Stimulated activated CD4-positive, alpha-beta T cell treated with anti-CD3 and anti-CD28 coated beads, Interleukin-12 subunit alpha, Interleukin-12 subunit beta, amount 100 ng/mL, for 24 hours (primary cell): Measurements from ENCODE around the gene MRGPRF.
"Not testable (repeated sequence)": the region's sequence is repeated elsewhere in the genome, so short reads cannot be mapped to it uniquely, and the experiment has no call there.

Source experiments
- DNase-seq, 2 experiments: peaks; one replicate each; pipeline ENCODE4 v3.0.0-alpha.2; 2020; ENCODE audit warnings: low read depth in 2 of 2

MRGPRF gene

DNA sequence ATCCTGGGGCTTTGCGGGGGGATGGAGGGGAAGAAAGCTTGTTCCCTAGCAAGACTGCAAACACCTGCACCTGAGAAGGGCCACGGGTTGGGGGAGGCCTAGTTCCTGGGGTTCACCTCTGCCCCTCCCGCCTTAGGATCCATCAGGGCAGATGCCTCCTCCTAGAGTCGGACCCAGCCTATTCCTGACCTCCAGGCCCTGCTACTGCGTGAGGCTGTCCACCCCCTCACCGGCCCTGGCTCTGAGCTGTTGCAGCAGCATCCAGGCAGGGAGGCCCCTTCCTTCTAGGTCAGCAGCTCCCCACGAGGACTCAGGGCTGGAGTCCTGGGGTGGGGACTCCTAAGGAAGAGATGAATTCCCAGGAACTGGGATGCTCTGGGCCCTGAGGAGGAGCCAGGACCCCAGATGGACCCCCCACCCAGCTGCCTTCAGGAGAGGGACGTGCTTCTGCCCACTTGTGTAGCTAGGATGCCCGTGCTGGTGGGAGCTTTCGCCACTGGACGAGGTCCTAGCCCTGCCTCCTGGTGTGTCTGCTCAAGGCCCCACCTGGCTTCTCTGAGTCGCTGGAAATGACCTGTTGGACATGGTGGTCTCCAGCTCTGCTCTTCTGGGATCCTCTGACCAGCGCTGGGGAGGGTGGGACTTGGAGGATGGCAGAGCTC is 10.3 kb downstream of the MRGPRF start:
- DNase-seq = no peak

DNA sequence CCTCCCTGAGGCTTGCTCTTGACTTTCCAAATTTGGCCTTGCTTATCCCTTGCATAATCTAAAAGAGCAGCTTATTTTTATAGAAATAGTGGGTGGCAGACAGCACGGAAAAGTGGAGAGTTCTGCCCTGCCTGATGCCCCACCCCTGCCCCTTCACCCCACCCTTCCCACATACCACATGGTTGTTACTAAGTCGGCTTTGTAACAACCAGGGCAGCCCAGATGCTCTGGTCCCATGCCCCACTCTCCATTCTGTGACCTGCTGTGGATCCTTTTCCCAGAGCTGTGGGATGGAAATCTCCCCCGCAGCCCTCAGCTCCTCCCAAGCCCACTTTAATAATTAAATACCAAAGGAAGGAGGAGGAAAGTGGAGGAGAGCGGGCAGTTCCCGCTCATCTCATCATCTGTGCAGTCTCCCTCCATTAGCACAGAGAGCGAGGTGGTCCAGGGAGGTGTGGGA is 10.9 kb downstream of the MRGPRF start:
- DNase-seq = no peak

DNA sequence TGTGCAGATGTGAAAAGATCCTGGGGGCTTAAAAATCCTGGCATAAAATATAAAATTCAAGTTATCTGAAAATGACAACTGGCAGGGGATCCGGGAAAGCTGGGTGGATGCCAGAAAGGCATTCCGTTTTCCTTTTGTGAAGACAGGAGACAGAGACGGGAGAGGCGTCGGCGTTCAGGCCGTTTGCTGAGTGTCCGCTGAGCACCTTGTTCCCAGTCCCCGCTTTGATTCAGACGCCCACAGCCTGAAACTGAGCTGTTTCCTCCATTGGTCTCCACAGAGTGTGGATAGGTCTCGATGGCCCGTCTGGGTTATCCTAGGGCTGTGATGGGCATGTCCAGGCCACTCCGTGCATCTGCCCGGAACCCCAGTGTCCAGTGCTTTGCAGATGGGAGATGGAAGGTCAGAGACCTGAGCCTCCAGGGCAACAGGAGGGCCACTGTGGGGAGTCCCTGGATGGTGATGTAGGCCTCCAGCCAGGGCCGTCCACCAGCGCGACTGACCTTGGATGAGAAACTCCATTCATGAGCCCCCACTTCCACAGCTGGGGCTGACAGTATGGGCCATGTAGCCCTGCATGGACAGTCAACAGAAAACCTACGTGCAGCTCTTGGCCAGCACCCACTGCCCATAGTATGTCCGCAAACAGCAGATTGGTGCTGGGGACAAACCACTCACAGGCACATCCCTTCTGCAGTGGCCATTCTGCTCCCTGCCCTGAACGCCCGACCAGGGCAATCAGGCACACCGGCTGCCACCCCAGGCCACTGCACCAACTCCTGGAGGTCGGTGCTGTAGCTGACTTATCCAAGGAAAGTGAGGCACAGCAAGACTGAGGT is 11.6 kb downstream of the MRGPRF start:
- no peak for DNase-seq

DNA sequence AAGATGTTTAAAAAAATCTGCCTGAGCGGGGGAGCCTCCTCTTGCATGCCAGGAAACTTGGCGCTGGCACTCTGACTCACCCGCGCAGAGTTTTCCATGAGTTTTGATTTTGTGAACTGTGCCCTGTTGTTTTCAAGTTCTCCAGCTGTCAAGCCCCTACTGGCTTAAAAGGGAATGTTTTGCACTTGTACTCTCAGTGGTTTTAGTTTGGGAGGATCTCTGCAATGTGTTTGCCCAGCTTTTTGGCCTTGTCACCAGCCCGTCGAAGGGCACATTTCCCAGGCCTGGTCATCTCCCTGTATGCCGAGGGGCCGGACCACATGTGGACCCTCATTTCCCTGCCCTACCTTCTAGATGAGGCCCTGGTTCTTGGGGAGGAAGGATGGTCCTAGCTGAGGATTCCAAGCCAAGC is 12.2 kb downstream of the MRGPRF start:
- no peak for DNase-seq

DNA sequence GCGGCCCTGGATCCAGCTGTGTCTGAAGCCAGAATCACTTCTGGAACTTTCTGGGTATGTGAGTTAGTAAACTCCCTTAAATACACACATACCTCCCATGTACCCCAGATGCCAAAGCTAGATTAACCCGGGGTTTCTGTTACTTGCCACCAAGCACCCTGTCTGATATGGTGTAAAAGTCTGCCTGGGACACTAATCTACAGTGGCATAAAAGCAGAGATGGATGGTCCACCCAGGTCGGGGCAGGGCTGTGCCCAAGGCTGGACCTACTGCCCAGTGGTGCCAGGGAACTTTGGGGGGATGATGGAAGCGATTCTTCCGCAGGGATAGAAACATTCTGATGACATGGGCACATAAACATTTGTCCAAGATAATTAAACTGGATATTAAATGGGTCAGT is 12.7 kb downstream of the MRGPRF start:
- no peak for DNase-seq

DNA sequence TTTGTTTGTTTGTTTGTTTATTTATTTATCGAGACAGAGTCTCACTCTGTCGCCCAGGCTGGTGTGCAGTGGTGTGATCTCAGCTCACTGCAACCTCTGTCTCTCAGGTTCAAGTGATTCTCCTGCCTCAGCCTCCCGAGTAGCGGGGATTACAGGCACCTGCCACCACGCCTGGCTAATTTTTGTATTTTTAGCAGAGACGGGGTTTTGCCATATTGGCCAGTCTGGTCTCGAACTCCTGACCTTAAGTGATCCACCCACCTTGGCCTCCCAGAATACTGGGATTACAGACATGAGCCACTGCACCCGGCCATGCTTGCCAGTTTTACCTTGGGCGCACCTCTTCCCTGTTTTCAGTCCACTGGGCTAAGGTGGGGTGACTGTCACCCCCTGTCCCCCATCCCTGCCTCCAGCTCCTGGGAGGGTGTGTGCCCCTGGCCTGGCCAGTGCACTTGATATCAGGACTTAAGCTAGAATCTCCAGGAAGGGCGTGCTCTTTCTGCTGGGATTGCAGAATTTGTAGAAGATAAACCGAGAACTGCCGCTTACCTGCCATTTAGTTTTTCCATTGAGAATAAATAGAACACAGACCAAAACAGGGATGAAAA is 13.2 kb downstream of the MRGPRF start:
- not testable (repeated sequence) for DNase-seq

DNA sequence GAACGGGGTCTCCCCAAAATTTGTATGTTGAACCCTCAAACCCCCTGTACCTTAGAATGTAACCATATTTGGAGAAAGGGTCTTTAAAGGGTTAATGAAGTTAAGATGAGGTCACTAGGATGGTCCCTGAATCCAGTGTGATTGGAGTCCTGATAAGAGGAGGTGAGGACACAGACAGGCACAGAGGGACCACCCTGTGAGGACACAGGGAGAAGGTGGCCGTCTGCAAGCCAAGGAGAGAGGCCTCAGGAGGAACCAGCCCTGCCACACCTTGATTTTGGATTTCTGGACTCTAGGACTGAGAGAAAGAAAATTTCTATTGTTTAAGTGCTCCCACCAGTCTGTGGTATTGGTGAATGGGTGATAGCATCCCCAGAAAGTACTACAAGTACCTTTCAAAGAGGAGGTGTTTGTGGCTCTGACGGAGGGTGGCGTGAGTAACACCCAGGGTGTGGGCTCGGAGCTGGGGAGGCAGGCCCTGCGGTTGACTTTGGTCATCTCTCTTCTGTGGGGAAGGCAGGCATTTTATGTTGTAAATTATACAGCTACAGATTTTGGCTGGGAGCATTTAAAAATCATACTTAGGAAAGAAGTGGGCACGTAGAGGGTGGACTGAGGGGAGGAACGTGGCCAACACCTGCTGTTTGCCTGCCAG is 13.8 kb downstream of the MRGPRF start:
- no peak for DNase-seq

DNA sequence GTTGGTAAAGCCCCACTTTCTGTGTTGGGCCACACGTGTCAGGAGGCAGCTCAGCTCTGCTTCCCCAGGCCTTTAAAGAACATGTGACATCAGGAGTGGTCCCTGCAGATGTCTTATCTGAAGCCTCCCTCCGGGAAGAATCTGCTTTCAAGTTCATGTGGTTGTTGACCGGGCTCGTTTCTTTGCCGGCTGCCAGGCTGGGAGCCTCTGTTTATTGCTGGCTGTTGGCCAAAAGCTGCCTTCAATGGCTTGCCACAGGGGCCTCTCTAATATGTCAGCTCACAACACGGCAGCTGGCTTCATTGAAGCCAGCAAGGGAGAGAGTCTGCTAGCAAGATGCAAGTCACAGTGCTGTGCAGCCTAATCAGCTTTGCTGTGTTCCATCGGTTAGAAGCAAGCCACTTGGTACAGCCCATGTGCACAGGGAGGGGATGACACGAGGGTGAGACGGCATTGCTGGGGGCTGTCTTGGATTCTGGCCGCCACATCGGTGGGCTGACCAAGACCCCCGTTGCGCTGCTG is 14.6 kb downstream of the MRGPRF start:
- DNase-seq = no peak

DNA sequence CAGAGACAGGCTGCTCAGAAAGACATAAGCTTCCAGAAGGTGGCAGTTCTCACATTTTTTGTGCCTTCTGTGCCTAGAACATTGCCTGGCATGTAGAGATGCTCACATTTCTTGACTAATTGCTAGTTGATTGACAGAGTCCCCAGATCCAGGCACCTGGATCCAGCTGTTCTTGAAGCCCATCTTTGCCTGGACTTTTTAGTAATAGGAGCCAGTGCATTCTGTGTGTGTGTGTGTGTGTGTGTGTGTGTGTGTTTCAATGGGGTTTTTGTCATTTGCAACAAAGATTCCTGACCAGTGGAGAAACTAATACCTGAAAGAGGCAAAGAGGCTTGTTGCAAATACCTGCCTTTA is 15.1 kb downstream of the MRGPRF start:
- no peak for DNase-seq

DNA sequence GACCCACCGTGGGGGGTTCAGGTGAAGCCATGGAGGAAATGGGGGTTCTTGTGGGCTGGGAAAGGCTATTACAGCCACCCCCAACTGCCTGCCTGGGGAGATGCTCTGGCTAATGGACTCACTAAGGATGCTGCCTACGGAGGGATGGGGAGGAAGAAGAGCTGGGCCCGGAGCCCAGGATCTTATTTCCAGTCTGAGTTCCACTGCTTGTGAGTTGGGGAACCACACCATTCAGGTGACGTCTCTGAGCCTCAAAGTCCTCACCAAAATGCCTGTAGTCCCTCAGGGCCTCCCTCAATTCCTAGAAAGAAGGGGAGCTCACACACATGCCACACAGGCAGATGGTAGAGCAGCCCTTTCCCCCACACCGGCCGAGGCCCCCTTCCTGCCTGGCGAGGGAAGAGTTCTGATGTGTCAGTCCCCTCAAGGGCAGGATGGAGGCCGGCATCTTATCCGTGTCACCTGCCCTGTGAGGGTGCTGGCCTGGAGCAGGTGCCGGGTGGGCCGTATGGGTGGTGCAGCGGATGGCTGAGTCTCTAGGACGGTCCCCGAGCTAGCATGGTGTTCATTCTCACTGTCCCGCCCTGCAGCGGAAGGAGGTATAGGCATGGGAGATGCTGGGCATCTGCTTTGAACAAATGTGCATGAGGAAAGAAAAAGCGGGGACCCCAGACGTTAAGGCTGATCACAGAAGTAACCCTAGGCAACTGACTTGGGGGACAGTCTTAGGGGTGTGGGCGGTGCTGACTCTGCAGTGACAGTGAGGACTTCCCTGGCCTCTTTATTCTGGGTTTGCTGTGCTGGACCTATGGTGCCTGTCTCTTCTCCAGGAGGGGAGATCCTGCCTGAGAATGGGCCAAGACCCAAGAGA is 15.7 kb downstream of the MRGPRF start:
- DNase-seq = no peak

DNA sequence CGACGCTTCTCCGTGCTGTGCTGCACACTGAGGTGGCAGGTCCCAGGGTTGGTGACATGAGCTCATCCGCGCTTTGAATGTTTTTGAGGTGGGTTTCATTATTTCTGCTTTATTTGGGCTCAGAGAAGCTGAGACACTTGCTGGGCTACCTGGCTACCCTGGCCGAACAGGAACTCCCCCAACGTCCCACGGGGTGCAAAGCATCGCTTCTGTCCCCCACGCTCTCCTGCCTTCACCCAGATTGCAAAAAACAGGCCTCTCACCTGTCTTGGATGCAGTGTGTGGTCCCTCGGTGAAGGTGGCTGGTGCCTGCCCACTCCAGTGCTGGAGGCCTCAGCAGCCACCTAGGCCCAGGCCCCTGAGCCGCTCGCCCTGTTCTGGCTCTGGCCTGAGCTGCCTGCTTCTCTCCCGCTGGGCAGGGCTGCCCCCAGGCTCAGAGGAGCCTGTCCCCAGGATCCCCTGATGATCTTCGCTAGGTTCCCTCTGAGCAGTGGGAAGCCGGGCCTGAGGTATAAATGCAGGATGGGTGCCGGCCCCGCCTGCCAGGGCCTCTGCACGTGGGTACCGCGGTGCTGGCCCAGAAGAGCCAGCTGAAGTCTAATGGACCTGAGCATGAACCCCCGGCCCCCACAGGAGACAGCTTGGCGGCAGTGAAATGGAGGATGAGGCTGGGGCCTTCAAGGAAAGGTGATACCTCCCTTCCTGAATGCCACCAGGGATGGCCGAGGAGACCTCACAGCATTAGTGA is 16.5 kb downstream of the MRGPRF start:
- no peak for DNase-seq

DNA sequence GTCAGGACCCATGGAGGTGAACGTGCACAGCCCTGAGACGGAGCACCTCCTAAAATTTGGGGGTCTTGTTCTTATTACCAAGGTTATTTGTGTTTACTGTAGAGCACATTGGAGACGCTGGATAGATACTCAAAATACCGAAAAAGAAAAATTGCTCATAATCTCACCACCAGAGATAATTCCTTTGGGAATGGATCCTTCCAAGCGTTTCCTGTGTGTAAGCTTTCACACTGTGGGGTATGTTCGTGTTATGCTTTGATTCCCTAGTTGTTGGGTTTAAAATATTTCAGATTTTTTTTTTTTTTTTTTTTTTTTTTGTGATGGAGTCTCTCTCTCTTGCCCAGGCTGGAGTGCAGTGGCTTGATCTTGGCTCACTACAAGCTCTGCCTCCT is 18.2 kb downstream of the MRGPRF start:
- no peak for DNase-seq

DNA sequence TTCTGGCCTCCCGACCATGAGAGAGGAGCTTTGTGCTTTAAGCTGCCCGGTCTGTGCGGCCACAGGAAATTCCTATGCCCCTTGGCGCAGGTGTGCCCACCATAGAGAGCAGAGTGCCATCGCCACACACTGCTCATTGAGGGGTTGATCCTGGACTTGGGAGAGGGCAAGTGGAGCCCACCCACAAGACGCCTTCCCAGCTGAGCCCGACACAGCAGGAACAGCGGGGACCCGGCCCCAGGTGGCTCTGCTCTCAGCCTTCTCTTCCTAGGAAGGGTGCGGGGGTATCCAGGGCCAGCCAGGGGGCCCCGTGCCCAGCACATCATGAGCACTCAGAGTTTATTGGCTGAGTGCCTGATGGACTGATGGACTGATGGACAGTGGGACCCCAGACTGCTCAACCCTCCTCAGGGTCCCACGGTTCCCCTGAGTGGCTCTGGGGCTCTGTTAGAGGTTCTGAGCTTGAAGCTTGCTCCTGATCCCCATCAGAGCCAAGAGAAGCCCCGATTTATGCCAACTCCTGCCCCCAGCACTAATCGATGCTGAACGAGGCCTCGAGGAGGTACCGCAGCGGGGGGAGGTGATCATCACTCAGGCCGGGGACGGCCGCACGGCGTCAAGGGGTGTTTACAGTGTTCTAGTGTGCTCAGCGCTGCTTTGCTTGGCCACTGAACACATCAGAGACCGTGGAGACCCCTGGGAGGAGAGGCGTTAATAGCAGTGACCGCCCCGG is 18.7 kb downstream of the MRGPRF start:
- DNase-seq = no peak

DNA sequence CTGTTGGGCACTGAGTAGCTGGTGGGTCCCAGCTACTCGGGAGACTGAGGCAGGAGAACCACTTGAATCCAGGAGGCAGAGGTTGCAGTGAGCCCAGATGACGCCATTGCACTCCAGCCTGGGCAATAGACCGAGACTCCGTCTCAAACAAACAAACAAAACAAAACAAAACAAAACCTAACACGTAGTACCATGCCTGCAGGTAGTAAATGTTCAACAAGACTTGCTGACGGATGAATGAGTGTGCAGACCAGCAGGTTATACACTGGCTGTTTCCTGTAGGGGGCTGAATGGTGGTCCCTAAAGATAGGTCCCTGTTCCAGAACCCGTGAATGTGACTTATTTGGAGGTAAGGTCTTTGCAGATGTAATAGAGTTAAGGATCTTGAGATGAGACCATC is 19.5 kb downstream of the MRGPRF start:
- DNase-seq = no peak

DNA sequence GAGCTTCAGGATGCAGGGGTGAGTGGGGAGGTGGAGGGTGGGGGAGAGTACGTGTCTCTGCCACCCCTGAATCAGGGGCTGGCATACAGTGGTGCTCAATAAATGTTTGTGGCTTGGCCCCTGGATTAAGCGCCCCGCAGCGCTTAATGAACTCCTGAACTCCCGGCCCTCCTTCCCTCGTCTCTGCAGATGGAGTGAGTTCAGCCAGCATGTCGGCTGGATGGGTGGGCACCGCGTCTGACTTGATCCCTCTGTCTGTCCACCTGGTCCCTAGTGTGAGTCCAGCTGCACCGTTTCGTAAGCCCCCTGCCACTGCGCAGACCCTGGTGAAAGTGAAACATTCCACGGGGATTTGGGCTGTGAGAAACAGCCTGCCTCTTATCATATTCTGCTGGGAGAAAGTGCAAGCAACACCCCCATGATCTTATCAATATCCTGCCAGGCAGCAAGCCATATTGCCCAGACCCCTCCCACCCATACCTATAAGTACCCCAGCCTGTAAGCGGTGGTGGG is 20.2 kb downstream of the MRGPRF start:
- DNase-seq = no peak

DNA sequence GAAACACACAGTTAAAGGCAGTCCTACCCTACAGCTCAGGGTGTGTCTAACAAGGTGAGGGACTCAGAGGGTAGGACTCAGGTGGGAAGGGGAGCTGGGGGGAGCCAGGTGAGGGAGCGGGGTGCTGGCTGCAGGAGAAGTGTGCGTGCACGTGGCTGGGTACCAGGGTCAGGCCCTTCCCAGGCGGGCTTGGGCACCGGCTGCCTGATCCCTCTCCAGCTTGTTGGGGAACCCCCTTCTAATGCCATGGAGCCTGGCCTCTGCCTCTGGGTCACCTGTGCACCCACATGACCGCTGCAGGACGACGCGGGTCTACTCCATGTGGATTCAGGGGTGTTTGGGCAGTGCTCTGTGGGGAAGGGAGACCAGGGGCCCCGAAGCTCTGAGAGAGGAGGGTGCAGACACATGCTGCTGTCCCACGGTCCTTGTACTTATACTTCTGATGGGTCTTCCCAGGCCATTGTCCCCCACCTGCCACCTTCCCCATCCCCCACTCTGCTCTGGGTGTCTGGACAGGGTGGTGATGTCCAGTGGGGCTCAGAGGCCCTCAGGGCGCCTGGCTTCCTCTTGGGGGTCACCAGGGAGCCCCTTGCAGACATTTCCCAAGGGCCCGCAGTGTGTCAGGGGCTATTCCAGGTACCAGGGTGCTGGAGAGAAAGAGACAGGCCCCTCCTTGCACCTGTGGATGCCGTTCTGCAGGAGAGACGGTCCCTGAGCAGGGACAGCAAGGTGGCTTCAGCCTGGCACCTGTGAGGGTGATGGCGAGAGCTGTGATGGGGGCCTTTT is 21.9 kb downstream of the MRGPRF start:
- no peak for DNase-seq

DNA sequence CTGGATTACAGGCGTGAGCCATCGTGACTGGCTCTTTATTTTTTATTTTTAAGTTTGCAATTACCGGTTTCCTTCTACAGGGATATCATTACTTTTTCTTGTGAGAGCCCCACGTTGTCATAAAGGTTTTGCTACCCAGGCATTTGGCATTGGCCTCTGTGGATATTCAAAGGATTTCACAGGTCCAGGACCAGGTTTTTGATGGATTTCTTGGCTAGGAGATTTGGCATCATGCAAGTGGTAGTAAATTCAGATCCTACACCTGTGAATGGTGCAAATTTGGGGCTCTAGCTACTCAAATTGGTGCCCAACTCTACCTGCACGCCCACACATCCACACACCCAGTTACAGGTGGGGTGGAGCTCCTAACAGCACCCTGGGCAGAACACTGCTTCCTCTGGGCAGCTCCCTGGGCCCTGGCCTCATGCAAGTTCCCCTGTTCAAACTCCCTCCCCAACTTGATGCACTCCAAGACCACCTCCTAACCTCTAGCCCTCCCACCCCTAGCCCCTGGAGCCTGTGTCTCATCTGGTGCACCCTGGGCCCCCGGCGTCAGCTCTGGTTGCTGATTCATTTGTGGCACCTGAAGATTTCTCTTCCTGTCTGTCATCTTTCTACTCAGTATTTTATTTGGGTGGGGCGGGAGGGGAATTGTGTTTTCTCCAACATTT is 23.0 kb downstream of the MRGPRF start:
- no peak for DNase-seq

DNA sequence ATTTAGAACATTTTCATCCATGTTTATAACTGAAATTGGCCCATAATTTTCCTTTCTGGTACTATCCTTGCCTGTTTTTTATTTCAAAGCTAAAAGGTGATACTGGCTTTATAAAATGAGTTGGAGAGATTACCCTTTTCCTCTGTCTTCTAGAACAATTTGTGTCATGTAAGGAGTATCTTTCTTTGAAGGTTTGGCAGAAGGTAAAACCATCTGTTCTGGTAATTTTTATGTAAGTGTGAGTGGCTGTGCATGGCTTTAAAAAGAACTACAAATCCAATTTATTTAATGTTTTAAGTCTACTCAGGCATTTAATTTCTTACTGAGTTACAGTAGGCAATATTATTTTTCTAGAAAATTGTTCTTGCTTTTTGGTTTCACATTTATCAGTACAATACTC is 24.6 kb downstream of the MRGPRF start:
- DNase-seq = no peak
